Kidney (tissue), 14 donors: ENCODE results near the gene CPHXL2. TPM values are rescaled to one million over a fixed set of nuclear protein-coding genes. Genes with fewer than 3 reads are reported as not detected.

ENCODE experiments used
- DNase-seq, 5 donors: peaks; one replicate each; pipeline ENCODE4 v3.0.0-alpha.2; 2013 to 2020
- FAIRE-seq: peaks from 2 replicates; lab custom pipeline; 2012; peaks lifted over from hg19 to GRCh38; lab: Jason Lieb, UNC
- H3K27ac ChIP-seq, 2 donors: one replicate each; pipeline ENCODE4 v1.7.0; 2013; ENCODE audit warnings: low read depth in 2 of 2, low read length in 2 of 2, inconsistent platforms in 1 of 2
- H3K27me3 ChIP-seq: one replicate; pipeline ENCODE4 v1.7.1; 2013; ENCODE audit warnings: low read length, inconsistent platforms; ENCODE audit not compliant: control insufficient read depth, insufficient read depth
- H3K36me3 ChIP-seq, 3 donors: one replicate each; pipeline versions ENCODE4 v1.7.0 to v1.7.1; 2013; ENCODE audit warnings: low read length in 3 of 3, control low read depth in 1 of 3, inconsistent platforms in 1 of 3; ENCODE audit not compliant: insufficient read depth in 3 of 3, control insufficient read depth in 2 of 3
- H3K4me1 ChIP-seq, 3 donors: one replicate each; pipeline versions ENCODE4 v1.7.0 to v1.7.1; 2013; ENCODE audit warnings: low read length in 3 of 3, inconsistent platforms in 1 of 3, low read depth in 1 of 3; ENCODE audit not compliant: control insufficient read depth in 2 of 3, insufficient read depth in 2 of 3
- H3K4me3 ChIP-seq, 3 donors: one replicate each; pipeline versions ENCODE4 v1.7.0 to v1.8.1; 2013; ENCODE audit warnings: low read length in 3 of 3, control low read depth in 1 of 3, inconsistent platforms in 1 of 3
- H3K9ac ChIP-seq, 3 donors: one replicate each; pipeline versions ENCODE4 v1.7.0 to v1.7.1; 2013; ENCODE audit warnings: low read length in 3 of 3, control low read depth in 1 of 3, inconsistent platforms in 1 of 3
- H3K9me3 ChIP-seq, 3 donors: one replicate each; pipeline versions ENCODE4 v1.7.0 to v1.7.1; 2013; ENCODE audit warnings: low read length in 3 of 3, control low read depth in 1 of 3, inconsistent platforms in 1 of 3; ENCODE audit not compliant: control insufficient read depth in 2 of 3, insufficient read depth in 1 of 3
- intact Hi-C: fragments of 100-400 bp; cut with DNase I; formaldehyde crosslinking; loops from one replicate; pipeline ENCODE4 v1.11.1; 2022
- polyA plus RNA-seq: library from polyadenylated mRNA; stranded (reverse); fragments of 350-450 nt; fragmentation: Illumina TruSeq; extraction: RNeasy Lipid Tissue Mini Kit (QIAGEN cat#74804); gene quantifications from one replicate; pipeline ENCODE4 v1.2.3, GENCODE V29; 2014; ENCODE audit warnings: low read depth, low replicate concordance; ENCODE audit not compliant: insufficient read depth
- total RNA-seq: library from RNA; stranded (reverse); fragmentation: NEBNext Ultra II Directional; extraction: Animal tissue kit (Norgen Biotek cat#: 25700); gene quantifications from one replicate; pipeline ENCODE4 v1.2.1, GENCODE V29; 2021
- TF ChIP-seq, protein P1 (sequence below): IDR thresholded peaks from 3 replicates; pipeline ENCODE4 v1.5.1; 2012; ENCODE audit warnings: mild to moderate bottlenecking, moderate library complexity, borderline replicate concordance; ENCODE audit not compliant: insufficient read depth; ENCODE audit errors: extremely low read depth
- donor health status: control.
- donor health status: control.
- donor health status: control.
- donor health status: control.
- donor health status: control.
- donor health status: DM: yes; HTN: yes; CAD: no.
- donor health status: Normal renal cell carcinoma (clear cell type).

CPHXL2 gene
- total and polyA plus RNA-seq, 2 donors from 2014 or later = not detected

- TF ChIP-seq, protein P1, sequence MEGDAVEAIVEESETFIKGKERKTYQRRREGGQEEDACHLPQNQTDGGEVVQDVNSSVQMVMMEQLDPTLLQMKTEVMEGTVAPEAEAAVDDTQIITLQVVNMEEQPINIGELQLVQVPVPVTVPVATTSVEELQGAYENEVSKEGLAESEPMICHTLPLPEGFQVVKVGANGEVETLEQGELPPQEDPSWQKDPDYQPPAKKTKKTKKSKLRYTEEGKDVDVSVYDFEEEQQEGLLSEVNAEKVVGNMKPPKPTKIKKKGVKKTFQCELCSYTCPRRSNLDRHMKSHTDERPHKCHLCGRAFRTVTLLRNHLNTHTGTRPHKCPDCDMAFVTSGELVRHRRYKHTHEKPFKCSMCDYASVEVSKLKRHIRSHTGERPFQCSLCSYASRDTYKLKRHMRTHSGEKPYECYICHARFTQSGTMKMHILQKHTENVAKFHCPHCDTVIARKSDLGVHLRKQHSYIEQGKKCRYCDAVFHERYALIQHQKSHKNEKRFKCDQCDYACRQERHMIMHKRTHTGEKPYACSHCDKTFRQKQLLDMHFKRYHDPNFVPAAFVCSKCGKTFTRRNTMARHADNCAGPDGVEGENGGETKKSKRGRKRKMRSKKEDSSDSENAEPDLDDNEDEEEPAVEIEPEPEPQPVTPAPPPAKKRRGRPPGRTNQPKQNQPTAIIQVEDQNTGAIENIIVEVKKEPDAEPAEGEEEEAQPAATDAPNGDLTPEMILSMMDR = no peak
- no peak overlapping the region for H3K9ac ChIP-seq
- H3K36me3 ChIP-seq = peaks cover 5 to 20% (median 17%) of the 10 kb centered on the region in 3 donors
- FAIRE-seq (no peak), DNase-seq (no peak)
- H3K9me3 ChIP-seq = no peaks in the 10 kb centered on the region
- H3K4me3 ChIP-seq = no peak overlapping the region
- no peak overlapping the region for H3K27ac ChIP-seq
- H3K27me3 ChIP-seq = no peaks in the 10 kb centered on the region
- peaks cover 0 to 6% (median 3%) of the 10 kb centered on the region in 3 donors for H3K4me1 ChIP-seq
- intact Hi-C loops = no loop called here
Measured at GRCh38 chr16:75618780-75619179, 58.0 kb downstream of the CPHXL2 start.

DNA sequence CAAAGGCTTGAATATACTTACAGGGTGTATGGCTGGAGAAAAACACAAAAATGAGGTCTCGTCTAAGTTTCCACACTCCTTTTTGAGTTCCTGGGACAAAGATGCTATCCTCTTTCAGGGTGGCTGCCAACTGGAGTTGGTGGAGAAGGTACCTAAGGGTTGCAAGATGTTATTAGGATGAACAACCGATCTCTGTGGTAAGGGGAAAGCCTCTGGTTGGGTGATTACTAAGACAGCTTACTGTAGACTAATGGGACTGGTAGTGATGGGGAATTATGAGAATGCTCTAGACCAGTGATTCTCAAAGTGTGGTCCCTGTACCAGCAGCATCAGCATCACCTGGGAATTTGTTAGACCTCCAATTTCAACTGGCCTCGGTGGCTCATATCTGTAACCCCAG lies 59.7 kb downstream of the CPHXL2 start:
- peaks cover 5 to 31% (median 23%) of the 10 kb centered on the region in 3 donors for H3K36me3 ChIP-seq
- no peak for DNase-seq
- H3K9ac ChIP-seq = no peak overlapping the region
- intact Hi-C loops = no loop called here
- H3K4me1 ChIP-seq = peaks cover 0 to 2% (median under 1%) of the 10 kb centered on the region in 3 donors
- H3K27ac ChIP-seq = no peak overlapping the region
- H3K9me3 ChIP-seq = no peaks in the 10 kb centered on the region
- TF ChIP-seq, protein P1 = no peak
- FAIRE-seq = no peak
- no peak overlapping the region for H3K4me3 ChIP-seq
- H3K27me3 ChIP-seq = no peaks in the 10 kb centered on the region

DNA sequence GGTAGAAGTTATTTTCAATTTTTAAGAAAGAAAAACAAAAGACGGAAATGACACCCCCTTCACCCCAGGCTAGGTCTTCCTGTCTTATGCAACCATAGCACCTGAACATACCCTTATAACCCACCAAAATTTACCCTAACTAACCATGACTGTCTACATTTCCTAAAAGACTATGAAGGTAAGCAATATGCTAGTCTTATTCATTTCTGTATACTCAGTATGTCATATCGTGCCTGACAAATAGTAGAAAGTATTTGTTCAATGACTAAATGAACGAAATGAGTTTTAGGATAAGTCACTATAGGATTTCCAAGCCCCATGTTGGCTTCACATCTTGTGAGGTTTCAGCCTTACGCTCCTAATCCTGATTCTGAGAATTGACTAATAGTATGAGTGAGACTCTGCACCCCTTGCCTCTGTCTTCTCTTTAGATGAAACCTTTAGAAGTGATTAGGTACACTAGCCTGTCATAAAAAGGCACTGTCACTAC lies 60.2 kb downstream of the CPHXL2 start:
- intact Hi-C loops = no loop called here
- H3K4me1 ChIP-seq = no peaks in the 10 kb centered on the region
- H3K9me3 ChIP-seq = no peaks in the 10 kb centered on the region
- H3K9ac ChIP-seq = no peak overlapping the region
- TF ChIP-seq, protein P1 = no peak
- no peaks in the 10 kb centered on the region for H3K27me3 ChIP-seq
- no peak overlapping the region for H3K4me3 ChIP-seq
- FAIRE-seq (no peak), DNase-seq (no peak)
- H3K36me3 ChIP-seq = peaks cover 7 to 34% (median 25%) of the 10 kb centered on the region in 3 donors
- no peak overlapping the region for H3K27ac ChIP-seq

DNA sequence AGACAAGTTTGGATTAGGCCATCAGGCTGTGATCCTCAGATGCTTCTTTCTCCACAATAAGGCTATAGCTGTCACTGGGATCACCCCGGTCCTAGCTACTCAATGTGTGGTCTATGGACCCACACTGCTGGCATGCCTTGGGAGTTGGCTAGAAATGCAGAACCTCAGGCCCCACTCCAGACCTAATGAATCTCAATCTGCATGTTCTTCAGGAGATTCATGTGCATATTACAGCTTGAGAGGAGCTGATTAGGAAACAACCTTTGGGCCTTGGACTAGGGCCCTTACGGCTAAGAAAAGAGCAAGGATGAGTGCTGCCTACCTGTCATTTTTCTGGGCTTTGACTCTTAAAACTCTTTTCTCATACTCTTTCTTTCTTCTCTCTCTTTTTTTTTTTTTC lies 61.2 kb downstream of the CPHXL2 start:
- Histone ChIP-seq H3K4me3 (no peak overlapping the region), H3K36me3 (peaks cover 7 to 36% (median 25%) of the 10 kb centered on the region in 3 donors), H3K4me1 (no peaks in the 10 kb centered on the region), H3K27ac (no peak overlapping the region), H3K27me3 (no peaks in the 10 kb centered on the region), H3K9me3 (no peaks in the 10 kb centered on the region), H3K9ac (no peak overlapping the region)
- TF ChIP-seq, protein P1 = no peak
- DNase-seq = no peak
- intact Hi-C loops = no loop called here
- no peak for FAIRE-seq
